Heart right ventricle (tissue), 16 donors: ENCODE data around the gene MAGEB6B. TPM values are rescaled to one million over a fixed set of nuclear protein-coding genes. Genes with fewer than 3 reads are reported as not detected.

Source experiments
- ATAC-seq, 8 donors: fragments of 200-7000 bp; cut with Tn5 transposase; one replicate each; pipeline ENCODE4 v1.9.1; 2020; ENCODE audit warnings: mild to moderate bottlenecking in 8 of 8, moderate library complexity in 8 of 8, moderate number of reproducible peaks in 1 of 8
- DNase-seq, 2 donors: peaks; one replicate each; pipeline ENCODE4 v3.0.0-alpha.2; 2020
- H3K27ac ChIP-seq, 10 donors: fragments of 200-600 bp; sonication (generic) in 2 of 10; one replicate each; pipeline versions ENCODE4 v1.5.0 to v1.8.0; 2020 to 2022; ENCODE audit warnings: mild to moderate bottlenecking in 3 of 10
- H3K27me3 ChIP-seq, 7 donors: fragments of 200-600 bp; one replicate each; pipeline ENCODE4 v1.8.0; 2021 to 2022; ENCODE audit warnings: mild to moderate bottlenecking in 2 of 7
- H3K36me3 ChIP-seq, 9 donors: fragments of 200-600 bp; sonication (generic) in 1 of 9; one replicate each; pipeline versions ENCODE4 v1.5.0 to v1.8.0; 2020 to 2022; ENCODE audit warnings: mild to moderate bottlenecking in 2 of 9
- H3K4me1 ChIP-seq, 9 donors: fragments of 200-600 bp; sonication (generic) in 1 of 9; one replicate each; pipeline versions ENCODE4 v1.5.0 to v1.8.0; 2020 to 2022; ENCODE audit warnings: mild to moderate bottlenecking in 4 of 9
- H3K4me3 ChIP-seq, 10 donors: fragments of 200-600 bp; sonication (generic) in 2 of 10; one replicate each; pipeline versions ENCODE4 v1.5.0 to v1.8.0; 2020 to 2022; ENCODE audit warnings: mild to moderate bottlenecking in 7 of 10, moderate library complexity in 2 of 10
- H3K9me3 ChIP-seq, 11 donors: fragments of 200-600 bp in 10 of 11; sonication (generic) in 2 of 11; one replicate each; pipeline versions ENCODE4 v1.5.0 to v1.8.0; 2013 to 2022; ENCODE audit warnings: mild to moderate bottlenecking in 2 of 11, control low read depth in 1 of 11, moderate library complexity in 1 of 11
- WGBS, 2 donors: extraction: QIAGEN DNeasy Blood & Tissue Kit; methylation state at CpG; one replicate each; pipeline ENCODE4 v1.1.7; 2013; ENCODE audit warnings: inconsistent platforms in 1 of 2; 5-methylcytosine and 5-hydroxymethylcytosine counted together
- intact Hi-C, 10 donors: fragments of 100-400 bp; cut with DNase I; formaldehyde crosslinking; loops; one replicate each; pipeline versions ENCODE4 v1.11.1 to v1.14.2; 2022
- long read RNA-seq, 3 donors: library from polyadenylated mRNA; unstranded; transcript quantifications; one replicate each; pipeline ENCODE4 v2.0.0, GENCODE V29; 2020 to 2021
- polyA plus RNA-seq, 2 donors: library from polyadenylated mRNA; stranded (reverse); fragments of 200-250 nt; gene quantifications; one replicate each; pipeline ENCODE4 v1.2.3, GENCODE V29; 2013
- total RNA-seq, 10 donors: library from RNA; stranded (reverse); fragmentation: NEBNext Ultra II Directional in 3 of 10; extraction: Animal tissue kit (Norgen Biotek cat#: 25700) in 3 of 10; gene quantifications; one replicate each; pipeline versions ENCODE4 v1.2.1 to v1.2.4, GENCODE V29; 2021 to 2023
- TF ChIP-seq, protein P1 (sequence below), 9 donors: fragments of 200-600 bp; sonication (generic) in 2 of 9; IDR thresholded peaks; one replicate each; pipeline versions ENCODE4 v1.5.0 to v1.8.0; 2021 to 2022; ENCODE audit warnings: antibody characterized with exemption in 9 of 9, mild to moderate bottlenecking in 5 of 9, moderate library complexity in 1 of 9
- donor health status: Arrhythmogenic right ventricular cardiomyopathy.
- donor health status: ischemic (EF 13 %, LVEDD 7.1; RV severe dilation, severe dysfunction).
- donor health status: healthy with polysubstance abuse.
- donor health status: DM: no; HTN: yes; CAD: no.
- donor health status: DM: no; HTN: no; CAD: no.
- donor health status: ischemic (EF 25% LVEDD 6.9; RV normal size, moderate dysfunction).
- donor health status: ischemic (EF 25% LVEDD 5.7; RV mildly dilated, moderate dysfunction).
- donor health status: healthy.
- donor health status: DM: yes; HTN: yes; CAD: no.
- donor health status: Ischemic cardiomyopathy.
- donor health status: ischemic (EF 35%, LVEDD 5.7; RV mildly dilated, moderate dysfunction).
- donor health status: nonischemic (EF 11% LVEDD 7.7; RV severe dilation, severe dysfunction).
- donor health status: DM: yes; HTN: yes; CAD: no.
- donor health status: PGD.
- donor health status: ischemic (EF 29% LVEDD 5.4; RV normal size, mild dysfunction).
- donor health status: nonischemic (EF 23%, LVEDD 6.1; RV moderate dilation, normal function).

MAGEB6B gene, protein sequence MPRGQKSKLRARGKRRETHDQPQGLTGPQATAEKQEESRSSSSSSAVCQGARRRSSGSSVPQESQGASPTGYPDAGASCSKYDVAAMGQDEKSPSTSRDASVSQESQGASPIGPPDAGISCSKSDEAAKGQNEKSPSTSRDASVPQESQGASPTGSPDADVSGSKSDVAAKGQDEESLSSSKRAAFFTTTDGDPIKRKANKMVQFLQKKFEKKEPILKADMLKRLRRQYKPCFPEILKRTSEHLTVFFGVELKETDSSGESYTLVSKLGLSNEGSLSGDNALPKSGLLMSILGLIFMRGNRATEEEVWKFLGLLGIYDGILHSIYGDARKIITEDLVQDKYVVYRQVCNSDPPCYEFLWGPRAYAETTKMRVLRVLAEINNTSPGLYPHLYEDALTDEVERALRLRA
- total RNA-seq, result not detected
- not detected for polyA plus RNA-seq
- long read RNA-seq, donor 1, result 0 reads
- long read RNA-seq, donor 2, result 0 reads
- long read RNA-seq, donor 3, result 0 reads

DNA sequence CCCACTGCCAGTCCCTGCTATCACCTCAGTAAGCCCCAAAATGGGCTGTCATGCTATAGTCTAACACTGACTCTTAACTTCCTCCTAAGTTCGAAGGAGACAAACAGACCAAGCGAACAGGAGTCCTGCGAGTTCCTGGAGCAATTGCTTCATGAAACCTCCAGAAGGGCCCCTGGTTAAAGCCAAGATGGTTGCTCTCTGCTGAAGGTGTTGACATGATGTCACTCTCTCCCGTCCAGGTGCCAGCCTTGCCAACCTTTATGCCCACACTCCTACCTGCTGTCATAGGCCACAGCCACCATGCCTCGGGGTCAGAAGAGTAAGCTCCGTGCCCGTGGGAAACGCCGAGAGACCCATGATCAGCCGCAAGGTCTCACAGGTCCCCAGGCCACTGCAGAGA is at the start of gene MAGEB6B:
Gene MAGEB6B, plus strand, starts transcription at position 301 of the 400 bp plus-strand sequence. Its CDS starts 0 bp downstream, at position 301.
- ATAC-seq (no peak), DNase-seq (no peak)
- Histone ChIP-seq H3K9me3 (no peaks in the 10 kb centered on the region), H3K27ac (no peak within 1 kb of the TSS), H3K4me1 (no peaks in the 10 kb centered on the region), H3K36me3 (no peaks in the 10 kb centered on the region), H3K27me3 (no peaks in the 10 kb centered on the region), H3K4me3 (no peak within 1 kb of the TSS)
- TF ChIP-seq, protein P1, sequence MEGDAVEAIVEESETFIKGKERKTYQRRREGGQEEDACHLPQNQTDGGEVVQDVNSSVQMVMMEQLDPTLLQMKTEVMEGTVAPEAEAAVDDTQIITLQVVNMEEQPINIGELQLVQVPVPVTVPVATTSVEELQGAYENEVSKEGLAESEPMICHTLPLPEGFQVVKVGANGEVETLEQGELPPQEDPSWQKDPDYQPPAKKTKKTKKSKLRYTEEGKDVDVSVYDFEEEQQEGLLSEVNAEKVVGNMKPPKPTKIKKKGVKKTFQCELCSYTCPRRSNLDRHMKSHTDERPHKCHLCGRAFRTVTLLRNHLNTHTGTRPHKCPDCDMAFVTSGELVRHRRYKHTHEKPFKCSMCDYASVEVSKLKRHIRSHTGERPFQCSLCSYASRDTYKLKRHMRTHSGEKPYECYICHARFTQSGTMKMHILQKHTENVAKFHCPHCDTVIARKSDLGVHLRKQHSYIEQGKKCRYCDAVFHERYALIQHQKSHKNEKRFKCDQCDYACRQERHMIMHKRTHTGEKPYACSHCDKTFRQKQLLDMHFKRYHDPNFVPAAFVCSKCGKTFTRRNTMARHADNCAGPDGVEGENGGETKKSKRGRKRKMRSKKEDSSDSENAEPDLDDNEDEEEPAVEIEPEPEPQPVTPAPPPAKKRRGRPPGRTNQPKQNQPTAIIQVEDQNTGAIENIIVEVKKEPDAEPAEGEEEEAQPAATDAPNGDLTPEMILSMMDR (IDR thresholded peaks at IDR 0.05), result no peak
- intact Hi-C loops, result no loop called here
- 94 to 99% methylated on average over 10 of the region's 10 CpGs for WGBS, 2 donors

DNA sequence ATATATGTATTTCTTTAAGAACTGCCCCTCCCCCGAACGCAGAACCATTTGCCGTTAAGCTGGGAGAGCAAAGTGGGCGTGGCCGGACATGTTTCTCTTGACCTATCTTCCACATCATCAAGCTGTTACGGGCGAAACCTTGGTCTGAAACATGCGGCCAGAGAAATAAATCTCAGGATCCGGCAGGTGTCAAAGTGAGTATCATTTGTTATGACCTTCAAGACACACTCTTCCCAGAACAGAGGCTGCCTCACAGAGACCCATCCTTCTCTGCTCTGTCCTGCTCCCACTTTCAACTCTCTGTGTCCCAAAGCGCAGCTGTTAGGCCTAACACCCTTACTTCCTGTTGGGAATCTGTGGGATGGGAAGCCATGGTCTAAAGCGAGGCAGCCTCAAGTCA is 22.1 kb upstream of the MAGEB6B start, which contains the start of gene MAGEB18:
Gene MAGEB18, plus strand, starts transcription at position 70 of the 400 bp plus-strand sequence. CDS start 643 bp downstream, outside the sequence.
- 89 to 90% methylated on average over 11 of the region's 11 CpGs for WGBS, 2 donors
- Histone ChIP-seq H3K36me3 (no peaks in the 10 kb centered on the region), H3K27me3 (no peaks in the 10 kb centered on the region), H3K9me3 (no peaks in the 10 kb centered on the region), H3K4me3 (no peak within 1 kb of the TSS), H3K4me1 (no peaks in the 10 kb centered on the region), H3K27ac (no peak within 1 kb of the TSS)
- intact Hi-C loops, result no loop called here
- TF ChIP-seq, protein P1 (IDR thresholded peaks at IDR 0.05), result no peak
- ATAC-seq (no peak), DNase-seq (no peak)

DNA sequence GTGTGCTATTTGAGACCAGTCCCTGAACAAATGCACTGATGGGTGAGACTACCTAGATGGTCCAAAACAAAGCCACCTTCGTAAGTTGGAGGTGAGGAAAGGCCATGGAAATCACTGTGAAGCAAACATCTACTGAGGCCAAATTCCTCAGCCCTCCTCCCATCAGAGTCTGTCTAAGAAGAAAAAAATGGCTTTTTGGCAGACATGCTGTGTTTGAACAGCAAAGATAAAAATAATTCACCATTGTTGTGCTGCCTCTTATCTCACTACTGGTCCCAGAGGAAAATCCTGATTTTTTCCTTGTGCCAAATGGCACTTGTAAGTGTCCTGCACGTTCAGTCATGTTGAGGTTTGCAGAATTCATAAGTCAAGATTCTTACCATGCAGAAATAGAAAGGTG is 14.4 kb upstream of the MAGEB6B start:
- TF ChIP-seq, protein P1 (IDR thresholded peaks at IDR 0.05), result no peak
- peak in 1 of 2 donors; percentile 3 for DNase-seq
- intact Hi-C loops, result no loop called here
- peak in 3 of 8 donors; percentile 29 to 72 (median 57) for ATAC-seq
- Histone ChIP-seq H3K4me1 (no peaks in the 10 kb centered on the region), H3K9me3 (no peaks in the 10 kb centered on the region), H3K4me3 (no peak overlapping the region), H3K27me3 (no peaks in the 10 kb centered on the region), H3K36me3 (no peaks in the 10 kb centered on the region), H3K27ac (no peak overlapping the region)
- 19 to 25% methylated on average over 2 of the region's 2 CpGs for WGBS, 2 donors

DNA sequence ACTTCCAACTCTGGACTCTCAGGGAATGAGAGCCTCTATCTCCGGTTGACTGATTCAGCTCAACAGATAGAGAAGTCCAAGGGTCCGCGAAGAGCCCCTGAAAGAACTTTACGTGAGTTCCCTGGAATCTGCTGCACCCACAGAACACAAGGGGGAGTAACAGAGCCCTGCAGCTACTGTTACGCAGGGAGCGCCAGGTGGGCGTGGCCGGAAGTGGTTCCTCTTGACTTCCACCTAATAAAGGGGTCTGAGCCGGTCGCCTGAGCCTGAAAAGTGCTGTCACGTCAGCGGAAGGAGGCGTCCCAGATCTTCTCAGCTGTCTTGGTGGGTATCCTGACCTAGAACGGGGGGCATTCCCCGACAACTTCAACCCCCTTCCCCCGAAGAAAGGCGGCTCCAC is 31.8 kb downstream of the MAGEB6B start, which contains the start of gene MAGEB6:
Gene MAGEB6, plus strand, starts transcription at position 237 of the 400 bp plus-strand sequence. CDS start 1,407 bp downstream, outside the sequence.
- DNase-seq, result no peak
- Histone ChIP-seq H3K27ac (no peak within 1 kb of the TSS), H3K9me3 (peaks cover 0 to 4% (median 0%) of the 10 kb centered on the region in 11 donors), H3K4me1 (no peaks in the 10 kb centered on the region), H3K4me3 (no peak within 1 kb of the TSS), H3K27me3 (no peaks in the 10 kb centered on the region), H3K36me3 (no peaks in the 10 kb centered on the region)
- ATAC-seq, result no peak
- TF ChIP-seq, protein P1 (IDR thresholded peaks at IDR 0.05), result no peak
- intact Hi-C loops, result no loop called here
- WGBS, 2 donors, result 86 to 88% methylated on average over 17 of the region's 17 CpGs
